ENCODE measurements around the gene TMEM37.

Gene TMEM37

GRCh38 chr2:119419065-119419464 lies 12.6 kb upstream of the TMEM37 start:
- DNase-seq, result no peak

DNA sequence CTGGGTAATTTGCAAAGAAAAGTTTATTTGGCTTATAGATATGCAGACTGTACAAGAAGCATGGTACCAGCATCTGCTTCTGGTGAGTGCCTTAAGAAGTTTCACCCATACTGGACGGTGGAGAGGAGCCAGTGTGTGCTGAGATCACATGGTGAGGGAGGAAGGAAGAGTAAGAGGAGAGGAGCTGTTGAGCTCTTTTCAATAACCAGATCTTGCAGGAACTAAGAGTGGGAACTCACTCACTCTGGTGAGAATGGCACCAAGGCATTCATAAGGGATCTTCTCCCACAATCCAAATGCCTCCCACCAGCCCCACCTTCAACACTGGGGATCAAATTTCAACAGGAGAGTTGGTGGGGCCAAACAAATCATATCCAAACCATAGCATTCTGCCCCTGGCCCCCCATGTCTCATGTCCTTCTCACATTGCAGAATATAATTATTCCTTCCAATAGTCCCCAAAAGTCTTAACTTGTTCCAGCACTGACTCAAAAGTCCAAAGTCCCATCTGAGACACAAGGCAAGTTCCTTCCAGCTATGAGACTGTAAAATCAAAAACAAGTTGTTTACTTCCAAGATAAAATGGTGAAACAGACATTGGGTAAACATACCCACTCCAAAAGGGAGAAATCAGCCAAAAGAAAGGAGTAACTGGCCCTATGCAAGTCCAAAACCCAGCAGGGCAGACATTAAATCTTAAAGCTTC lies 11.7 kb upstream of the TMEM37 start:
- DNase-seq, result no peak

- no peak for DNase-seq
These were observed 10.3 kb upstream of the TMEM37 start for GRCh38 chr2:119421304-119421703.

DNA sequence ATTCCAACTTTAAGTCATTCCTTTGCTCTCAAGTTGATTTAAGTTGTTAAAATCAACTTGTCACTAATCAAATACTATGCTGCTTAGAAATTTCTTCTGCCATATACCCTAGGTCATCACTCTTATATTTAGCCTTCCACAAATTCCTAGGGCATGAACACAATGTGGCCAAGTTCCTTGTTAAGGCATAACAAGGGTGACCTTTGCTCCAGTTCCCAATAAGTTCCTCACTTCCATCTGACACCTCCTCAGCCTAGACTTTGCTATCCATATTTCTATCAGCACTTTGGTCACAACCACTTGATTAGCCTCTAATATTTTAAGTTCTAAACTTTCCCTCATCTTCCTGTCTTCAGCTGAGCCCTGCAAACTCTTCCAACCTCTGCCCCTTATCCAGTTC lies 9.9 kb upstream of the TMEM37 start:
- no peak for DNase-seq

- no peak for DNase-seq
These were observed 9.1 kb upstream of the TMEM37 start for GRCh38 chr2:119422360-119423107.

- no peak for DNase-seq
These were observed 8.6 kb upstream of the TMEM37 start for GRCh38 chr2:119423108-119423444.

- no peak for DNase-seq
These were observed 7.8 kb upstream of the TMEM37 start for GRCh38 chr2:119423811-119424210.

GRCh38 chr2:119424284-119425118 lies 7.2 kb upstream of the TMEM37 start:
- DNase-seq, result no peak

GRCh38 chr2:119425119-119425405 lies 6.6 kb upstream of the TMEM37 start:
- no peak for DNase-seq

DNA sequence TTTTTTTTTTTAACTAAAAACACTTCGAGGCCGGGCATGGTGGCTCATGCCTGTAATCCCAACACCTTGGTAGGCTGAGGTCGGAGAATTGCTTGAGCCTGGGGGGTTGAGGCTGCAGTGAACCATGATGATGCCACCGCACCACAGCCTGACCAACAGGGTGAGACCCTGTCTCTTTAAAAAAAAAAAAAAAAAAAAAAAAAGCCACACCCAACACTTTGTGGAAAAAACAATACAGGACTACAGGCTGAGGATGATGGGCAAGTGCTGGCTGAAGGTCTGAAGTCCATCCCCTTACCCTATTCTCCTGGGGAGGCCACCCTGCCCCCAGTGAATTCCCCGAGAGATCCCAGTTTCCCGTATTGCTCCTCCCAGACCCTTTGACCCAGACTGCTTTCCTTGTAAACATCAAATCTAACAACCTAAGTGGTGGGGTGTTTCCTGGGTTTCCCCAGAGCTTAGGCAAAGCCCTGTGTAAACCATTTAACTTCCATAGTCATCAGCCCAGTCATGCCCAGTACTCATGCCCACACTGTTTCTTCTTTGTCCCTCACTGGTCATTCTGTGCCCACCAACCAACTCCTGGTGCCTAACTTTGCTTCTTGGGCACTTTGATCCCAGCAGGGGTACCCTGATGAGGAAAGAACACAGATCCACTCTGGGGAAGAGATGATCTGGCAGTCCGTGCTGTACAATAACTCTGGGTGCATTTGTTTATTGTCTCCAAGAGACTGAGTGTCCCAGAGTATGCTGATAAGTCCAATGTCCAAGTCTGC lies 5.8 kb upstream of the TMEM37 start:
- no peak for DNase-seq

DNA sequence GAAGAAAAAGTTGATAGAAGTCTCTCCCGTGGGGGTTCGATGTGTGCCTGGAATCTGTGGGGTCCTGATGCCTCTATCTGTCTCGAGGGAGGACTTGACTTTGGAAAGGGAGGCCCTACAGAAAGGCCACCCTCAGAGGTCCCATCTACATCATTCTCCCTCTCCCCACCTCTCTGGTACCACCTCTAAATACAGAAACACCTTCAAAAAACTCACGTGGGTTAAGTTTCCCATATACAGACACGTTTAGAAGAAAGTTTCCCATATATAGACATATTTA lies 5.3 kb upstream of the TMEM37 start:
- DNase-seq, result no peak

DNA sequence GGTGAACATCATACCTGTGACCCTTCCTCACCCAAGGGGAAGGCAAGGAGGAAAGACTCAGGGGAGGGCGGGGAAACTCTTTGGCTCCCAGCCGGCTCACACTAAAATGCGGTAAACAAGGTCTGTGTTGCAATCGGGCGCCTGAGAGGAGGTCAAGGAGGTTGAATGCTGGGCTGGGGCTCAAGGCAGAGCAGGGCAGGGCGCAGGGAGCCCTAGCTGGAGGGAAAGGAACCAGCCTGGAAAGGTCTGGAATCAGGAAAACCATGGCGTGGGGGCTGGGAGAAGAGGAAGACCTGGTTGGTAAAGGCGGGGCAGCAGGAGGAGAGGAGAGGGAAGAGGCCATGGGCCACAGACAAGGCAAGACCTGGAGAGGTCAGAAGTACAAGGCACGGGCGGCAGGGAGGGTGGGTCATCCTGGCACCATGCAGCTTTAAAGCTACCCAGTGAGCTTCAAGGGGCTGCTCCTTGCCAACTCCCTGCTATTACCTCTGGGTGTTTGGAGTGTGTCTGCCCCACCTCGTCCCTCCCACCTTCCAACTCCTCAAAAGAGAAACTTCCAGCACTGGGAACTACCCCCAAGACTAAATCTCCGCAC lies 4.8 kb upstream of the TMEM37 start:
- peak in 1 of 2 experiments; percentile 0 for DNase-seq

- DNase-seq, result no peak
These were observed 3.9 kb upstream of the TMEM37 start for GRCh38 chr2:119427756-119428155.

GRCh38 chr2:119428488-119429224 lies 3.0 kb upstream of the TMEM37 start:
- no peak for DNase-seq

DNA sequence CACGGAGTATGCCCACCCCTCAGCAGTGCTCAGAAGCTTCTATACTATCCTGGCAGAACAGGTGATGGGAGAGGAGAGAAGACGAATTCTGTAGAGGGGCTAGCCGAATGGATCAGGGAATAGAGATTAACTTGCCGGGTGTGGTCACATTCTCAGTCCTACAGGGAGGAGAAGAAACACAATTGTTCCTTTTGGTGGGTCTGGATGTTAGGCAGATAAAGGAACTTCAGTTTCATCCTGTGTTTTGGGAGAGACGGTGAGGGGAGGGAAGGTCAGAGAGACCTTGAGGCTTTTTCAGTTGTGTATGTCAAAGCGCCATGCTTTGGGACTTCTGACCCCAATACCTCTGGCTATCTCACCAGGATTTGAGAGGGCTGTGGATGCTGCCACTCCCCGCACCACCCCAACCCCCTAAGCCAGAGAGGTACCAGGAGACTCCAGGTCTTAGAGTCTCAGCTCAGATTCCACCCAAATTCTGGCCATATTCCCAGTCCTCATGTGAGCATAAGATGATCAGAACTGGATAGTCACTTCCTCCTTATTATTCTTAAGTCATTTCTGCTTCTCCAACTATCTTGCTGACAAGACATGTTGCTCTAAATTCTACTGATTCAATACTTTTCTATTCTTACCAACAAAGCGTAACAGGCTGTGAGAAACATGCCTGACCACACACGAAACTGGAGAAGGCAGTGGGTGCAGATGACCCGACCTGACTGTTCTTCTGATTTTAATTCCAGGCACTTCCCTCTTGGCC lies 2.3 kb upstream of the TMEM37 start:
- DNase-seq, result no peak

DNA sequence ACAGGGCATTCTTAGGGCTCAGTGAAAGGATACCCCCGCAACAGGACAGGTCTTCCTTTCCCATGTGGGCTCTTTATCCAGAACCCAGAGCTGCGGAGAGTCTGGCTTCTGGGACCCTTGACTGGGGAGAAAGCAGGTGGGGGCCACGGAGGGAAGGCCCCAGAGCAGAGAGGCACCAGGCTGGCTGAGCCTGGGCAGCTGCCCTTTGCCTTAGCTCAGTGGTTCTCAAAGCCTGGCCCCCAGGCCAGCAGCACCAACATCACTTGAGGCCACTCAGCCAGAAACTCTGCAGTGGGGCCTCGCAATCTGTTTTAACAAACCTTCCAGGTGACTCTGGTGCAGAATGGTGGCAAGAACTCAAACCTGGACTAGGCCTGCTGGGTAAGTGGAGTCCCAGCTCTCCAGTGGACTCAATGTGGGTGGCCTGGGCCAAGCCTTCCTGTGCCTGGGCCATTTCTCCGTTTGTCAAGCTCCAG lies 1.6 kb upstream of the TMEM37 start:
- no peak for DNase-seq

DNA sequence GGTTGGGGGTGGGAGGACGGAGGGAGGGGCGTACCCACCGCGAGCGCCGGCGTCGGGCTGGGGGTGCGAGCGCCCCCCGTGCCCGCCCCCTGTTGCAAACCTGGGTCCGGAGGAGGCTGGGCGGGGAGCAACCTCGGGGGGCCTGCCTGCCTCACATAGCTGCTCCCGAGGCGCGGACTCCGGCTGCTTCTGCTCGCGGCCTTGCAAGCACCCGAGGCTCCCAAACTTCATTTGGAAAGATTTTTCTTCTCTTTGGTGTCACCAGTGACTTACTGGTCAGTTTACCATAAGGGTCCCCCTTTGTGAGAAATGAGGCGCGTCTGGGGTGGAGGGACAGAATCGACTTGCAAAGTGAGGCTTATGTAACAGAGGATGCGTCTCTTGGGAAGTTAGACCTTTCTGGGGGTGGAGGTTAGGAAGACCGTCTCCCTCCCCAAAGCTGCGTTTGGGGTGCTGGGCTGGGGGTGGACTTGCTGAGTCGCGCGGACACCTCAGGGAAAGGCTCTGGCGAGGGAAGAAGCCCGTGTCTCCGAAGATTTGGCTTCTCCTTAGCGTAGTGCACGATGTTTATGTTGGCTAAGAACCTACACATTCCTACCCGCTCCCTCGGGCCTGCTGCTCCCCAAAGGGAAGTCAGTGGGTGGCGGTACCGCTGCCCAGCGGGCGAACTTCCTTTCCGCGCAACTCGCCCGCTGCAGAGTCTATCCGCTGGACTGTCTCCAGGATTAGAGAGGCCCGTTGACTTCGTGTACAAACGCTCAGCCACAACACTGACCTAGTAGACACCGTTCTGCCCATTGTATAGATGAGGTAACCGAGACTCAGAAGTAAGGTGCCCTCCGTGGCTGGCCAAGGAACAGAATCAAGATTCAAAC lies 559 bp downstream of the TMEM37 start:
- no peak for DNase-seq

DNA sequence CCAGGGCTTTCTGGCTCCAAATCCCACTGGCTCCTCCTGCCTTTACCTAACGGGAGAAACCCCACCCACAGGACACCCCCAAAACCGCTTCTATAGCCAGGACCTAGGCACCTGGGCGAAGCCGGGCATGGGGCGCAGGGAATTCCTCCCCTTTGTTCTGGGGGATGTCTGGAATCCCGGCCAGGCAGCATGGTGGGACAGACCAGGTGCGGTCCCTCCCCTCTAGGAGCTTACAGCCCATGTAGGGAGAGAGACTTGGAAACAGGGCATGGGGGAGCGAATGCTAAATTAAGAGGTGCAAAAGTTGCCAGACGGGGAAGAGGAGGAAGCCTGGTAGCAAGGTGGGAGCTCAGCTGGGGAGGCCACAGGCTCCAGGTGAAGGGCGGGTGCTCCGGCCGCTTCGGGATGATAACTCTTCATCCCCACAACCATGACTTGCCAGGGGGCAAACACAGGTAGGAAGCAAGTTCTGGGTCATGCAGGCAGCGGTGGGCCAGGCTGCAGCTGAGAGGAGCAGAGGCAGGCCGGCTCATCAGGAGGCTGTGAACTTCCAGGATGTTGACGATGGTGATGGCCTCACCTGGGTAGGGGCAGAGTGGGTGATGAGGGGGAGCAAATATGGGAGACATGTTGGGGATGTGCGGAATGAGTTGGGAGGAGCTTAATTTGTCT lies 1.3 kb downstream of the TMEM37 start:
- no peak for DNase-seq

DNA sequence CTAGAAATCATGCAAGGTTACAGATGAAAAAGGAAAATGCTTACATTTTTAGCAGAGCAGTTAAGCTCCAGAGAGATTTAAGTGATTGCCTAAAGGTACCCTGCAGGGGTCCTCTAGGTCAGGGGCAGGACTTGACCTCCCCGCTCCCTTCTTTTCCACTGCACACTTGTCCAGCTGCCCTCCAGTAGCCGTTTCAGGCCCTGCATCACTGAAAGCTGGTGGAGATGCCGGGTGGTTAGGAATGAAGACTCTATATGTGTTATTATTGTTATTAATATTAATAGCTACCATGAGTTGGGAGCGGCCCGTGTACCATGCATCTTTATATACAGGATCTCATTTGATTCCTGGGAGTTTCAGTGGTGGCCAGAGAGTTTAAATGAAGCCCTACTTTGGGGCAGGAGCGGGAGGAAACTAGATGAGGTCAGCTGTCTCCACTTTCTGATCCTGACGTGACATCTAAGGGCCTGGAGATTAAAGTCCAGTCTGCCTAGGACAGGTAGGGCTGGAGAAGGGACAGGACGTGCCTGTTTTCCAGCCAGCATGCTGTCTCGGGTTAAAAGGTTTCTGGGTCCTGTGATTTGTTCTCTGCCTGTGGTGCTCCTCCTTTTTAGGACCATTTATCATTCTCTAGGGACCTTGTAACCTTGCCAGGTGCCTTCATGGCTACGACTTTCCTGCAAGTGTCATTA lies 2.1 kb downstream of the TMEM37 start:
- DNase-seq, result no peak
